Measurements from ENCODE around the gene SIAH1.
A peak's percentile ranks its signal among the peaks of the same experiment; 100 is the strongest.

The SIAH1 gene

GRCh38 chr16:48330189-48330840 is 54.9 kb downstream of the SIAH1 start:
- DNase-seq (ENCODE audit: low read depth): no peak
- TF ChIP-seq, protein P1, sequence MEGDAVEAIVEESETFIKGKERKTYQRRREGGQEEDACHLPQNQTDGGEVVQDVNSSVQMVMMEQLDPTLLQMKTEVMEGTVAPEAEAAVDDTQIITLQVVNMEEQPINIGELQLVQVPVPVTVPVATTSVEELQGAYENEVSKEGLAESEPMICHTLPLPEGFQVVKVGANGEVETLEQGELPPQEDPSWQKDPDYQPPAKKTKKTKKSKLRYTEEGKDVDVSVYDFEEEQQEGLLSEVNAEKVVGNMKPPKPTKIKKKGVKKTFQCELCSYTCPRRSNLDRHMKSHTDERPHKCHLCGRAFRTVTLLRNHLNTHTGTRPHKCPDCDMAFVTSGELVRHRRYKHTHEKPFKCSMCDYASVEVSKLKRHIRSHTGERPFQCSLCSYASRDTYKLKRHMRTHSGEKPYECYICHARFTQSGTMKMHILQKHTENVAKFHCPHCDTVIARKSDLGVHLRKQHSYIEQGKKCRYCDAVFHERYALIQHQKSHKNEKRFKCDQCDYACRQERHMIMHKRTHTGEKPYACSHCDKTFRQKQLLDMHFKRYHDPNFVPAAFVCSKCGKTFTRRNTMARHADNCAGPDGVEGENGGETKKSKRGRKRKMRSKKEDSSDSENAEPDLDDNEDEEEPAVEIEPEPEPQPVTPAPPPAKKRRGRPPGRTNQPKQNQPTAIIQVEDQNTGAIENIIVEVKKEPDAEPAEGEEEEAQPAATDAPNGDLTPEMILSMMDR (IDR thresholded peaks at IDR 0.05; ENCODE audit: insufficient read depth, low read depth, low read length, missing control alignments): no peak

GRCh38 chr16:48329138-48329537 is 56.1 kb downstream of the SIAH1 start:
- no peak overlapping the region for H3K4me3 ChIP-seq (ENCODE audit: low read depth, low read length)
- no peak for DNase-seq (ENCODE audit: low read depth)
- TF ChIP-seq, protein P1 (IDR thresholded peaks at IDR 0.05; ENCODE audit: insufficient read depth, low read depth, low read length, missing control alignments): no peak

More at GRCh38 chr16:48330189-48330840, 54.9 kb downstream of the SIAH1 start:
- H3K4me3 ChIP-seq (ENCODE audit: low read depth, low read length): no peak overlapping the region

GRCh38 chr16:48326915-48327314 is 58.3 kb downstream of the SIAH1 start:
- TF ChIP-seq, protein P1 (IDR thresholded peaks at IDR 0.05; ENCODE audit: insufficient read depth, low read depth, low read length, missing control alignments): no peak
- DNase-seq (ENCODE audit: low read depth): peak; percentile 29

DNA sequence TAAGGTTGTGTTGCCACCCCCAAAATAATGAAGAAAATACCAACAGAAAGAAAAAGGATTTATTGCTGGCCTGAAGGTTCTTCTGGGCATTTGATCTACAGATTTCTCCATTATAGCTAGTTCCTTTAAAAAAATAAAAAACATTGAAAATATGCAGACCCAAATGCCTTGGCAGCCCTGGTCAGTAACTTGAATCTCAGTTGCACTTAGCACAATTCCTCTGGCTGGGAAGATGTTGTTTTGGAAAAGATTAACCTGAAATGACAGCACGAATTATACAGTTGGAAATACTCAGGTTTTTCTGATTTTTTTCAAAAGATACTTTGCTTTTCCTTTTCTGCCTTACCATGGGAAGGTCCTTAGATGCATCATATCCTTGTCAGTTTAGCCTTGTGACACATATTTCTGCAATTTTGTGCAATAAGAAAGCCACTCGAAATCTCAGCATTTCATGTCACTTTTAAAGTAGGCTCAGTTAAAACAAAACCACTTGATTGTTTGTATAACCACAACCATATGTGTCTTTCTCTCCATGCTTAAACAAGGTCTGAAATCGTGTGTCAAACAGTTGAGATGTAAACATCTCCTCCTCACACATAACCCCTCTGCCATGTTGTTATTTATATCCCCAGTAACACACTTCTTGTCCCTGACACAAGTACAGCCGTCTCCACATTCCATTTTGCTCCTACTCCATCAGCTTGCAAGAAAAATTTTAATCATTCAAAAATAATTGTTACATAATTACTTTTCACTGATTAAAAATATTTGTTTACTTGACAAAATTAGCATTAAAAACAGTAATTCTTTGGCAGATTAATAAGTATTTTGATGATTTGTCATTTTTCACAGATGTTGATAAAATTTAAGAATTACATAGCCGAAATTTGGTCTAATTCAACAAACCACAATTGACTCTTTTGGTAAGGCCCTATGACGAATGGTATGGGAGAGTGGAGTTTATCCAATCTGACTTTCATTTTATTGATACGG is 61.1 kb downstream of the SIAH1 start:
- DNase-seq (ENCODE audit: low read depth): no peak
- no peak overlapping the region for H3K4me3 ChIP-seq (ENCODE audit: low read depth, low read length)
- TF ChIP-seq, protein P1 (IDR thresholded peaks at IDR 0.05; ENCODE audit: insufficient read depth, low read depth, low read length, missing control alignments): no peak

More at GRCh38 chr16:48326915-48327314, 58.3 kb downstream of the SIAH1 start:
- no peak overlapping the region for H3K4me3 ChIP-seq (ENCODE audit: low read depth, low read length)

GRCh38 chr16:48321317-48322036 is 63.7 kb downstream of the SIAH1 start:
- H3K4me3 ChIP-seq (ENCODE audit: low read depth, low read length): no peak overlapping the region
- TF ChIP-seq, protein P1 (IDR thresholded peaks at IDR 0.05; ENCODE audit: insufficient read depth, low read depth, low read length, missing control alignments): no peak
- DNase-seq (ENCODE audit: low read depth): no peak

GRCh38 chr16:48318630-48319029 is 66.6 kb downstream of the SIAH1 start:
- TF ChIP-seq, protein P1 (IDR thresholded peaks at IDR 0.05; ENCODE audit: insufficient read depth, low read depth, low read length, missing control alignments): no peak
- DNase-seq (ENCODE audit: low read depth): peak; percentile 62
- no peak overlapping the region for H3K4me3 ChIP-seq (ENCODE audit: low read depth, low read length)

Measured in GM12865 (cell line).